Thymus (tissue), 11 donors: ENCODE data around the gene SERP2. TPM values are rescaled to one million over a fixed set of nuclear protein-coding genes. Genes with fewer than 3 reads are reported as not detected.
A peak's percentile ranks its signal among the peaks of the same experiment; 100 is the strongest.

Source experiments
- DNase-seq, 9 donors: peaks; one replicate each; pipeline ENCODE4 v3.0.0-alpha.2; 2013; ENCODE audit warnings: low spot score in 9 of 9, low read depth in 6 of 9, missing footprints in 1 of 9
- H3K27ac ChIP-seq, 2 donors: one replicate each; pipeline ENCODE4 v1.5.1; 2013; ENCODE audit warnings: control low read depth in 1 of 2, low read depth in 1 of 2, low read length in 1 of 2, mild to moderate bottlenecking in 1 of 2, moderate library complexity in 1 of 2
- H3K27me3 ChIP-seq, 2 donors: one replicate each; pipeline ENCODE4 v1.5.1; 2013; ENCODE audit warnings: low read length in 1 of 2; ENCODE audit not compliant: control insufficient read depth in 2 of 2, insufficient read depth in 1 of 2
- H3K36me3 ChIP-seq, 2 donors: one replicate each; pipeline ENCODE4 v1.5.1; 2013; ENCODE audit warnings: low read length in 1 of 2, mild to moderate bottlenecking in 1 of 2, moderate library complexity in 1 of 2; ENCODE audit not compliant: control insufficient read depth in 2 of 2, insufficient read depth in 2 of 2
- H3K4me1 ChIP-seq, 2 donors: one replicate each; pipeline ENCODE4 v1.5.1; 2013; ENCODE audit warnings: low read length in 2 of 2; ENCODE audit not compliant: control insufficient read depth in 2 of 2, insufficient read depth in 2 of 2
- H3K4me3 ChIP-seq, 2 donors: one replicate each; pipeline ENCODE4 v1.5.1; 2013; ENCODE audit warnings: low read length in 2 of 2, control low read depth in 1 of 2, mild to moderate bottlenecking in 1 of 2
- H3K9me3 ChIP-seq, 2 donors: one replicate each; pipeline ENCODE4 v1.5.1; 2013; ENCODE audit warnings: low read length in 1 of 2, mild to moderate bottlenecking in 1 of 2; ENCODE audit not compliant: control insufficient read depth in 2 of 2, insufficient read depth in 1 of 2
- WGBS: extraction: QIAGEN DNeasy Blood & Tissue Kit; methylation state at CpG from one replicate; pipeline ENCODE4 v1.1.7; 2013; 5-methylcytosine and 5-hydroxymethylcytosine counted together
- polyA plus RNA-seq: library from polyadenylated mRNA; stranded (reverse); fragments of 200-250 nt; gene quantifications from one replicate; pipeline ENCODE4 v1.2.3, GENCODE V29; 2013
- total RNA-seq: library from RNA; stranded (reverse); fragments of 120-200 nt; gene quantifications from one replicate; pipeline ENCODE4 v1.2.4, GENCODE V29; 2013
- donor health status: healthy.

Gene SERP2
- total and polyA plus RNA-seq, 2 donors: 5.5 to 9.4 TPM

GRCh38 chr13:44351505-44351854, 22.1 kb upstream of the SERP2 start:
- no peak overlapping the region for H3K4me3 ChIP-seq
- H3K4me1 ChIP-seq: peaks cover 9 to 22% of the 10 kb centered on the region in 2 donors
- DNase-seq: no peak
- H3K27ac ChIP-seq: peak overlapping the region in 1 of 2 donors; percentile 40
- H3K36me3 ChIP-seq: no peaks in the 10 kb centered on the region
- 98% methylated on average over 4 of the region's 4 CpGs for WGBS
- no peaks in the 10 kb centered on the region for H3K27me3 ChIP-seq
- no peaks in the 10 kb centered on the region for H3K9me3 ChIP-seq

- H3K4me3 ChIP-seq: no peak overlapping the region
- no peaks in the 10 kb centered on the region for H3K36me3 ChIP-seq
- H3K4me1 ChIP-seq: peaks cover 9 to 22% of the 10 kb centered on the region in 2 donors
- no peaks in the 10 kb centered on the region for H3K27me3 ChIP-seq
- no peaks in the 10 kb centered on the region for H3K9me3 ChIP-seq
- H3K27ac ChIP-seq: peak overlapping the region in 1 of 2 donors; percentile 40
- DNase-seq: peak in 1 of 9 donors; percentile 53
- 92% methylated on average over 3 of the region's 3 CpGs for WGBS
These were observed 21.4 kb upstream of the SERP2 start for GRCh38 chr13:44352202-44352601.

DNA sequence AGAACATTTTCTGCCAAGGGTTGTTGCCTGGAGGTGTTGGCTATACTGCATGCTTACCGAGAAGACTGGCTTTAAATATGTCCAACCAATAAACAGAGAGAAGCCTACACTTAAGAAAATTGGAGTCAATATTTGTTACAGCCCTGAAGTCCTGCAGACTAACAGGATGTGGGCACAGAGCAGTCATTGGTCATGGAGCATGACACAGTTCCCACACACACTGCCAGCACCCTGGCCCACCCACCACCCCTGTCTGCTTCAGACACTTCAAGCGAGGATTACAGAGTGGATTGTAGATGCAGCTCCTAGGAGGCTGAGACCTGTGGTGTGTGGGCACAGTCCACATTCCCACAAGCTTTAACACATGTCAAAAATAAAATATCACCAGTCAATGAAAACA, 21.0 kb upstream of the SERP2 start:
- Histone ChIP-seq H3K9me3 (no peaks in the 10 kb centered on the region), H3K36me3 (no peaks in the 10 kb centered on the region), H3K27ac (peak overlapping the region in 1 of 2 donors; percentile 40), H3K27me3 (no peaks in the 10 kb centered on the region), H3K4me1 (peaks cover 9 to 22% of the 10 kb centered on the region in 2 donors), H3K4me3 (no peak overlapping the region)
- DNase-seq: no peak
- WGBS: 74% methylated on average over 2 of the region's 2 CpGs

- Histone ChIP-seq H3K36me3 (no peaks in the 10 kb centered on the region), H3K27me3 (no peaks in the 10 kb centered on the region), H3K4me3 (no peak overlapping the region), H3K9me3 (no peaks in the 10 kb centered on the region), H3K27ac (no peak overlapping the region), H3K4me1 (peaks cover 9 to 33% of the 10 kb centered on the region in 2 donors)
- no peak for DNase-seq
- 96% methylated on average over 1 of the region's 1 CpG for WGBS
These were observed 19.3 kb upstream of the SERP2 start for GRCh38 chr13:44354331-44354730.

- no peak for DNase-seq
- Histone ChIP-seq H3K27ac (no peak overlapping the region), H3K4me3 (no peak overlapping the region), H3K27me3 (no peaks in the 10 kb centered on the region), H3K9me3 (no peaks in the 10 kb centered on the region), H3K4me1 (peaks cover 9 to 39% of the 10 kb centered on the region in 2 donors), H3K36me3 (no peaks in the 10 kb centered on the region)
- 76% methylated on average over 3 of the region's 3 CpGs for WGBS
These were observed 18.7 kb upstream of the SERP2 start for GRCh38 chr13:44354884-44355283.

- Histone ChIP-seq H3K4me3 (no peak overlapping the region), H3K27me3 (no peaks in the 10 kb centered on the region), H3K4me1 (peaks cover 9 to 38% of the 10 kb centered on the region in 2 donors), H3K9me3 (no peaks in the 10 kb centered on the region), H3K36me3 (no peaks in the 10 kb centered on the region), H3K27ac (no peak overlapping the region)
- 95% methylated on average over 3 of the region's 3 CpGs for WGBS
- no peak for DNase-seq
These were observed 18.0 kb upstream of the SERP2 start for GRCh38 chr13:44355621-44356020.

GRCh38 chr13:44359983-44360375, 13.6 kb upstream of the SERP2 start:
- Histone ChIP-seq H3K27me3 (no peaks in the 10 kb centered on the region), H3K36me3 (no peaks in the 10 kb centered on the region), H3K27ac (no peak overlapping the region), H3K4me3 (no peak overlapping the region), H3K9me3 (no peaks in the 10 kb centered on the region), H3K4me1 (peaks cover 0 to 21% of the 10 kb centered on the region in 2 donors)
- no peak for DNase-seq
- 97% methylated on average over 1 of the region's 1 CpG for WGBS

DNA sequence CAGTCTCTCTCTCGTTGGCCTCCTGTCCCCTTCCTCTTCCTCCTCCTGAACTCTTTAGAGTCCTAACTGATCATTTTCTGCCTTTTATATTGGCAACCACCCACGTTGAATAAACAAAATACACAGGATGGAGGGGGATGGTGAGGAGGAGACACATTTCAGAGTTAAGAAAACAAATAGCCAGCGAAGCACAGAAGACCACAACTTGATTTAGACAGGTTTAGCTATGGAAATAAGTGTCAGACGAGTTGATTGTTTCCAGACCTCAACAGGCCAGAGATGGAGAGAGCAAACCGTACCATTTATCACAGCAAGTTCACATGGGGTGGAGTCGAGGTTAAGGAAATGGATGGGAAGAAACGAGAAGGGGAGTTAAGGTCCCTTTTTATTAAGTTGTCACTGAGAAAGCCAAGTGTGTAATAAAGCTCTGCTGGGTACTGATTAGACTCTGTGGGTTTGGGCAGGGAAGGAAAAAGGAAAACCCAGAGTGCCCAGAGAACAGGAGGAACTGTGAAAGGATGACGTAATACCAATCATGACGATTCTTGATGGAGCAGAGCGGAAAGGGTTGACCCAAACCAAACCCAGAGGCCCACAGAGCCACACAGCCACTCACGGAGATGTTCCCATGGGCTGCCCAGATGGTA, 11.1 kb upstream of the SERP2 start:
- no peaks in the 10 kb centered on the region for H3K27me3 ChIP-seq
- no peak for DNase-seq
- 81% methylated on average over 11 of the region's 11 CpGs for WGBS
- no peak overlapping the region for H3K4me3 ChIP-seq
- no peaks in the 10 kb centered on the region for H3K36me3 ChIP-seq
- no peak overlapping the region for H3K27ac ChIP-seq
- peaks cover 0 to 21% of the 10 kb centered on the region in 2 donors for H3K4me1 ChIP-seq
- H3K9me3 ChIP-seq: no peaks in the 10 kb centered on the region

DNA sequence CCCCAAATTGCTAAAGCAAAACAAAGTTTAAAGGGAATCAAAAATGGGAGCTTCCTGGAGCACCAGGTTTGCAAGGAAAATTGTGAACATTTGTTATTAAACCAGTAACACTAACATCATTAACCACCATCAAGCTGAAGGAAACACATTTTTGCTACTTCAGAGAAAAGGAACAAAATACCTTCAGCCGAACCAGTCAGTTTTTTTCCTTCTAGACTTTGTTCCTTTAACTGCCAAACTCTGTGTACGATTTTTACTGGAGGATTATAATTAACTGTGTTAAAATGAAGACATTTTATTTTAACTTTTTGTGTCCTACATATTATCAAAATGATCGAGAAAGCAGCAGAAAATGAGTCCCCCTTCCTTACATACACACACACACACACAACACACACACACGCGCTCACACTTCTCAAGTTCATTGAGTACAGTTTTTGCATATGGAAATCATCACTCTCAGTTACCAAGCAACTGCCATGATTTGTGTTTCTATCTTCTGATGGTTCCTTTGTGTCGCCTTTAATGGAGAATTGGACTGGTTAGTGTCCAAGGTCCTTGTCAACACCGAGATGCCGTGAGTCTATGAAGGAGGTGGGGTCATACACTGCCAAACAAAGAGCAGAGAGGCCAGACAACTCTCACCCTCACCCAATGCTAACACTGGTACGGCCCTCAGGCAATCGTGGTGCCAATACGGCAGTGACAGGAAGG, 9.8 kb upstream of the SERP2 start:
- WGBS: 77% methylated on average over 11 of the region's 11 CpGs
- no peaks in the 10 kb centered on the region for H3K9me3 ChIP-seq
- DNase-seq: no peak
- H3K36me3 ChIP-seq: no peaks in the 10 kb centered on the region
- peaks cover under 1 to 15% of the 10 kb centered on the region in 2 donors for H3K4me1 ChIP-seq
- no peak overlapping the region for H3K4me3 ChIP-seq
- H3K27me3 ChIP-seq: no peaks in the 10 kb centered on the region
- no peak overlapping the region for H3K27ac ChIP-seq
